ENCODE data around the gene FAM163A.

FAM163A gene

GRCh38 chr1:179753061-179753460, 10.0 kb downstream of the FAM163A start:
- DNase-seq (ENCODE audit: low read depth): no peak

GRCh38 chr1:179754041-179754624, 11.0 kb downstream of the FAM163A start:
- no peak for DNase-seq (ENCODE audit: low read depth)

- DNase-seq (ENCODE audit: low read depth): no peak
Observed at GRCh38 chr1:179757933-179758332, 14.8 kb downstream of the FAM163A start.

- DNase-seq (ENCODE audit: low read depth): no peak
Observed at GRCh38 chr1:179760521-179760920, 17.4 kb downstream of the FAM163A start.

GRCh38 chr1:179761296-179761695, 18.2 kb downstream of the FAM163A start:
- no peak for DNase-seq (ENCODE audit: low read depth)

- no peak for DNase-seq (ENCODE audit: low read depth)
Observed at GRCh38 chr1:179761846-179762640, 19.0 kb downstream of the FAM163A start.

- DNase-seq (ENCODE audit: low read depth): no peak
Observed at GRCh38 chr1:179767177-179767581, 24.1 kb downstream of the FAM163A start.

GRCh38 chr1:179767996-179768395, 24.9 kb downstream of the FAM163A start:
- DNase-seq (ENCODE audit: low read depth): no peak

- DNase-seq (ENCODE audit: low read depth): no peak
Observed at GRCh38 chr1:179770887-179771502, 27.9 kb downstream of the FAM163A start.

- DNase-seq (ENCODE audit: low read depth): no peak
Observed at GRCh38 chr1:179773264-179773663, 30.2 kb downstream of the FAM163A start.

- DNase-seq (ENCODE audit: low read depth): no peak
Observed at GRCh38 chr1:179774000-179774399, 30.9 kb downstream of the FAM163A start.

- no peak for DNase-seq (ENCODE audit: low read depth)
Observed at GRCh38 chr1:179774566-179774965, 31.5 kb downstream of the FAM163A start.

GRCh38 chr1:179775009-179775408, 31.9 kb downstream of the FAM163A start:
- no peak for DNase-seq (ENCODE audit: low read depth)

- DNase-seq (ENCODE audit: low read depth): no peak
Observed at GRCh38 chr1:179776831-179777230, 33.7 kb downstream of the FAM163A start.

GRCh38 chr1:179777731-179778130, 34.6 kb downstream of the FAM163A start:
- no peak for DNase-seq (ENCODE audit: low read depth)

GRCh38 chr1:179779645-179780272, 36.7 kb downstream of the FAM163A start:
- no peak for DNase-seq (ENCODE audit: low read depth)

GRCh38 chr1:179781962-179782361, 38.9 kb downstream of the FAM163A start:
- DNase-seq (ENCODE audit: low read depth): no peak

GRCh38 chr1:179785031-179785431, 41.9 kb downstream of the FAM163A start:
- DNase-seq (ENCODE audit: low read depth): no peak

GRCh38 chr1:179785728-179786127, 42.6 kb downstream of the FAM163A start:
- DNase-seq (ENCODE audit: low read depth): no peak

- DNase-seq (ENCODE audit: low read depth): no peak
Observed at GRCh38 chr1:179786815-179787685, 44.0 kb downstream of the FAM163A start.

- no peak for DNase-seq (ENCODE audit: low read depth)
Observed at GRCh38 chr1:179788259-179788658, 45.2 kb downstream of the FAM163A start.

GRCh38 chr1:179793281-179793680, 50.2 kb downstream of the FAM163A start:
- no peak for DNase-seq (ENCODE audit: low read depth)

All from stimulated activated CD4-positive, alpha-beta T cell treated with anti-CD3 and anti-CD28 coated beads, Interleukin-2, amount 100 ng/mL, for 4 hours (primary cell).